Endodermal cell (in vitro differentiated cells): ENCODE measurements around the gene TTC7B. TPM values are rescaled to one million over a fixed set of nuclear protein-coding genes. Genes with fewer than 3 reads are reported as not detected.

Experiments used
- DNase-seq: peaks from one replicate; pipeline ENCODE4 v3.0.0-alpha.2; 2017
- H3K27ac ChIP-seq: 2 replicates; pipeline ENCODE4 v1.5.1; 2013; ENCODE audit warnings: mild to moderate bottlenecking, low read depth, low read length, moderate library complexity
- H3K27me3 ChIP-seq: 2 replicates; pipeline ENCODE4 v1.6.1; 2013; ENCODE audit warnings: mild to moderate bottlenecking, low read length, moderate library complexity; ENCODE audit not compliant: insufficient read depth, control insufficient read depth, poor library complexity, severe bottlenecking
- H3K36me3 ChIP-seq: 2 replicates; pipeline ENCODE4 v1.7.0; 2013; ENCODE audit warnings: mild to moderate bottlenecking, low read length, moderate library complexity; ENCODE audit not compliant: control insufficient read depth, insufficient read depth
- H3K4me1 ChIP-seq: one replicate; pipeline ENCODE4 v1.7.0; 2013; ENCODE audit warnings: low read length; ENCODE audit not compliant: control insufficient read depth, insufficient read depth
- H3K4me3 ChIP-seq: 2 replicates; pipeline ENCODE4 v1.5.1; 2013; ENCODE audit warnings: mild to moderate bottlenecking, low read length, moderate library complexity
- H3K9ac ChIP-seq: 2 replicates; pipeline ENCODE4 v1.6.1; 2013; ENCODE audit warnings: mild to moderate bottlenecking, low read length, moderate library complexity; ENCODE audit not compliant: poor library complexity, severe bottlenecking; ENCODE audit errors: extremely low read depth
- H3K9me3 ChIP-seq: 2 replicates; pipeline ENCODE4 v1.6.1; 2013; ENCODE audit warnings: mild to moderate bottlenecking, low read length, moderate library complexity; ENCODE audit not compliant: control insufficient read depth
- H3K27ac Mint-ChIP-seq: 2 replicates; pipeline ENCODE4 v1.8.0; 2020; ENCODE audit warnings: mixed read lengths
- H3K27me3 Mint-ChIP-seq: 2 replicates; pipeline ENCODE4 v1.8.0; 2021; ENCODE audit warnings: mild to moderate bottlenecking, mixed read lengths; ENCODE audit not compliant: insufficient read depth
- H3K36me3 Mint-ChIP-seq: 2 replicates; pipeline ENCODE4 v1.8.0; 2020; ENCODE audit warnings: low read depth, mixed read lengths
- H3K4me1 Mint-ChIP-seq: 2 replicates; pipeline ENCODE4 v1.8.0; 2020; ENCODE audit warnings: mixed read lengths
- H3K4me3 Mint-ChIP-seq: 2 replicates; pipeline ENCODE4 v1.8.0; 2020; ENCODE audit warnings: mild to moderate bottlenecking, moderate library complexity, mixed read lengths
- H3K9me3 Mint-ChIP-seq: 2 replicates; pipeline ENCODE4 v1.8.0; 2020; ENCODE audit warnings: mild to moderate bottlenecking, mixed read lengths
- CTCF ChIP-seq: fragments of 200-600 bp; sonication (generic); conservative IDR thresholded peaks from 2 replicates; pipeline ENCODE4 v1.5.0; 2021; ENCODE audit warnings: antibody characterized with exemption, mild to moderate bottlenecking
- WGBS, 2 experiments: methylation state at CpG; one replicate each; pipeline versions ENCODE4 v1.1.5 to v1.1.7; 2013; ENCODE audit warnings: missing lambda C conversion rate in 2 of 2, mixed read lengths in 1 of 2; ENCODE audit not compliant: insufficient coverage in 1 of 2, insufficient read length in 1 of 2; 5-methylcytosine and 5-hydroxymethylcytosine counted together
- total RNA-seq, 2 donors: library from RNA; stranded (reverse); fragmentation: NEBNext Ultra II Directional in 1 of 2; extraction: Animal tissue kit (Norgen Biotek cat#: 25700) in 1 of 2; gene quantifications; 2 replicates in 1 of 2; 3 replicates in 1 of 2; pipeline ENCODE4 v1.2.1, GENCODE V29; 2021

TTC7B gene
- total RNA-seq, 2 donors from 2014 or later: 51.3 to 62.6 TPM

DNA sequence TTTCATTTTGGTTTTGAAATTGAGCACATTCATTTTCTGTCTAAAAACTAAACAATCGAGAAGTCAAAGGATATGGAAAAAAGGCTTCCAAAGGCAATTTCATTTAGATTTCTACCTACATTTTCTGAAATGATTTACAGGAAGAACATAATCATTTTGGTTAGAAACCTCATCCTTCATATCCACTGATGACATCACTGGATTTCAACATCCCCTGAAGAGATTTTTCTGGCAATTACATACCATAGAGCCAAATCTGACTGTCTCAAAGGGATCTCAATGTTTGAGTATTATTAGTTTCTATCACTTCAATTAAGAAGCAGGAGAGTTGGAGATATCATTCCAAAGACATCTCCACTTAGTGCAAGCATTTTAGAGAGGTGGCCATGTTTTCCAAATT, 137.8 kb downstream of the TTC7B start:
- Histone ChIP-seq H3K9ac (no peak overlapping the region), H3K36me3 (peaks cover 3% of the 10 kb centered on the region), H3K27me3 (no peaks in the 10 kb centered on the region), H3K4me3 (no peak overlapping the region), H3K27ac (no peak overlapping the region), H3K4me1 (no peaks in the 10 kb centered on the region), H3K9me3 (no peaks in the 10 kb centered on the region)
- no peak for DNase-seq
- Mint-ChIP-seq H3K27ac (no peak overlapping the region), H3K36me3 (peaks cover 2% of the 10 kb centered on the region), H3K27me3 (no peaks in the 10 kb centered on the region), H3K4me1 (no peaks in the 10 kb centered on the region), H3K9me3 (no peaks in the 10 kb centered on the region), H3K4me3 (no peak overlapping the region)
- no peak for TF ChIP-seq CTCF
- WGBS, 2 experiments: 80 to 100% methylated on average over 1 of the region's 1 CpG

DNA sequence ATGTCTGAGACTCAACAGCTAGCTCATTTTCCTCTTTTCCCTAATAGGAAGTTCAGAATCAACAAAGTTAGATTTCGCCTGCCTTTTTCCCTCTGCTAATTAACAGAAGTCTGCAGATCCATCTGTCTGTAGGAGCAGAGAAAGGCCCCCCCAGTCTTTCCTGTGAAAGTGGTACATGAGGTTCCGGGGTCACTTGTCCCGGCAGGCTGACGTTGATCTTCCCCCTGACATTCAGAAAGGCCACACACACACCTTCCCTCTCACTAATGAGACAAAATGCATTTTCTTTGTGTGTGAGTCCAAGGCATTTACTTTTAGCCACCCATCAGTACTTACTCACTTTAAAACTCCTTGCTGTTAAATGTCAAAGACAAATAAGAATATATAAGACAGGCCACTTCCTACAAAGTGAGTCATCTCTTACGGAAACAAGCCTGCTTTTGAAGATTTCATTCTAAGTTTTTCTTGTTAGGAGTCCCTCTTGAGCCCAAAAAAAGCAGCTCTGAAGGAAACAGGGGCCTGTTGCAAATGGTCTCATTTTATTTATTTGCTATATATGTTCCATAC, 138.7 kb downstream of the TTC7B start:
- Histone ChIP-seq H3K4me3 (no peak overlapping the region), H3K27me3 (no peaks in the 10 kb centered on the region), H3K9ac (no peak overlapping the region), H3K4me1 (no peaks in the 10 kb centered on the region), H3K9me3 (no peaks in the 10 kb centered on the region), H3K27ac (no peak overlapping the region), H3K36me3 (no peaks in the 10 kb centered on the region)
- Mint-ChIP-seq H3K27me3 (no peaks in the 10 kb centered on the region), H3K4me3 (no peak overlapping the region), H3K9me3 (no peaks in the 10 kb centered on the region), H3K36me3 (peaks cover 2% of the 10 kb centered on the region), H3K4me1 (no peaks in the 10 kb centered on the region), H3K27ac (no peak overlapping the region)
- TF ChIP-seq CTCF: no peak
- 80 to 88% methylated on average over 4 to 5 of the region's 5 CpGs for WGBS, 2 experiments
- no peak for DNase-seq

DNA sequence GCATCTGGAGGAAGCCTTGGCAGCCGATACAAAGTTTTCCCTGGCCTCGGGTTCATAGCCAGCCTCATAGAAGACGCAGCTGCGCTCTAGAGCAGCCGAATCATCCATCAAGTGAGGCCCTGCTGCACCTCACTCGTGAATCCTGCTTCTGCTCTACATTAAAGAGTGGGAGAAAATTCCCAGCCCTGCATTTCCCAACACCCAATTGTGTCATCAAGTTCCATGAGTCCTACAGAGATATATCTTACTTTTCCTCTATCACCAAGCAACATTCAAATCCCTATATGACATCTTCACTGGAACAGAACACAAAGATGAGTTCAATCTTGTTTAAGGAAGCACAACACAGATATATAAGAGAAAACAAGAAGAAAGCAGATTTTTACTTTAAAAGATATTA, 139.3 kb downstream of the TTC7B start:
- H3K27me3 ChIP-seq: no peaks in the 10 kb centered on the region
- no peak overlapping the region for H3K27ac Mint-ChIP-seq
- WGBS, 2 experiments: 93 to 96% methylated on average over 6 of the region's 6 CpGs
- no peak overlapping the region for H3K27ac ChIP-seq
- no peak overlapping the region for H3K9ac ChIP-seq
- no peaks in the 10 kb centered on the region for H3K36me3 ChIP-seq
- no peaks in the 10 kb centered on the region for H3K4me1 Mint-ChIP-seq
- no peaks in the 10 kb centered on the region for H3K27me3 Mint-ChIP-seq
- H3K9me3 ChIP-seq: no peaks in the 10 kb centered on the region
- H3K4me1 ChIP-seq: no peaks in the 10 kb centered on the region
- no peak overlapping the region for H3K4me3 ChIP-seq
- H3K4me3 Mint-ChIP-seq: no peak overlapping the region
- no peak for TF ChIP-seq CTCF
- H3K36me3 Mint-ChIP-seq: peaks cover 2% of the 10 kb centered on the region
- DNase-seq: no peak
- H3K9me3 Mint-ChIP-seq: no peaks in the 10 kb centered on the region
